ENCODE results near the gene XKR8. TPM values are rescaled to one million over a fixed set of nuclear protein-coding genes. Genes with fewer than 3 reads are reported as not detected.

Gene XKR8
- total RNA-seq, 2 experiments from 2014 or later, result 0.38 to 2.3 TPM

GRCh38 chr1:27974417-27974781, 14.6 kb downstream of the XKR8 start:
- DNase-seq (ENCODE audit: low spot score), result no peak
- H4K20me1 ChIP-seq (ENCODE audit: insufficient read depth, low read length), result no peaks in the 10 kb centered on the region
- H3K4me1 ChIP-seq (ENCODE audit: insufficient read depth, low read length, poor library complexity, severe bottlenecking), result no peaks in the 10 kb centered on the region
- H3K27ac ChIP-seq (ENCODE audit: low read depth, low read length, poor library complexity, severe bottlenecking), result no peak overlapping the region
- intact Hi-C loops (cut with micrococcal nuclease; ENCODE audit: unreplicated experiment), result no loop called here
- ChIA-PET POLR2A (interaction anchor here (0.6 to 1.4 kb wide), 4 partner anchors 10 to 63 kb away, joined by 3 to 6 read pairs (median 4); no protein-coding TSS in a partner anchor), CTCF (ENCODE audit: unreplicated experiment) (interaction anchor here (0.6 kb wide), 1 partner anchor 288 kb away, joined by 3 read pairs; no protein-coding TSS in a partner anchor)
- no peak overlapping the region for H2AFZ ChIP-seq (ENCODE audit: low read length)
- peaks cover 75% of the 10 kb centered on the region for H3K36me3 ChIP-seq (ENCODE audit: insufficient read depth, low read length)
- H3K79me2 ChIP-seq (ENCODE audit: insufficient read depth, low read depth, low read length), result no peaks in the 10 kb centered on the region
- H3K4me3 ChIP-seq (ENCODE audit: low read depth, low read length, poor library complexity, severe bottlenecking), result no peak overlapping the region
- H3K9me2 ChIP-seq (ENCODE audit: insufficient read depth, low read length), result no peaks in the 10 kb centered on the region
- no peak overlapping the region for H3K4me2 ChIP-seq (ENCODE audit: low read length)
- TF ChIP-seq EZH2phosphoT487 (IDR thresholded peaks at IDR 0.05; ENCODE audit: borderline replicate concordance, low read depth, low read length), result no peak
- TF ChIP-seq, protein P1, sequence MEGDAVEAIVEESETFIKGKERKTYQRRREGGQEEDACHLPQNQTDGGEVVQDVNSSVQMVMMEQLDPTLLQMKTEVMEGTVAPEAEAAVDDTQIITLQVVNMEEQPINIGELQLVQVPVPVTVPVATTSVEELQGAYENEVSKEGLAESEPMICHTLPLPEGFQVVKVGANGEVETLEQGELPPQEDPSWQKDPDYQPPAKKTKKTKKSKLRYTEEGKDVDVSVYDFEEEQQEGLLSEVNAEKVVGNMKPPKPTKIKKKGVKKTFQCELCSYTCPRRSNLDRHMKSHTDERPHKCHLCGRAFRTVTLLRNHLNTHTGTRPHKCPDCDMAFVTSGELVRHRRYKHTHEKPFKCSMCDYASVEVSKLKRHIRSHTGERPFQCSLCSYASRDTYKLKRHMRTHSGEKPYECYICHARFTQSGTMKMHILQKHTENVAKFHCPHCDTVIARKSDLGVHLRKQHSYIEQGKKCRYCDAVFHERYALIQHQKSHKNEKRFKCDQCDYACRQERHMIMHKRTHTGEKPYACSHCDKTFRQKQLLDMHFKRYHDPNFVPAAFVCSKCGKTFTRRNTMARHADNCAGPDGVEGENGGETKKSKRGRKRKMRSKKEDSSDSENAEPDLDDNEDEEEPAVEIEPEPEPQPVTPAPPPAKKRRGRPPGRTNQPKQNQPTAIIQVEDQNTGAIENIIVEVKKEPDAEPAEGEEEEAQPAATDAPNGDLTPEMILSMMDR (conservative IDR thresholded peaks at IDR 0.05; ENCODE audit: low read length), result no peak
- no peaks in the 10 kb centered on the region for H3K9me3 ChIP-seq (ENCODE audit: low read length)
- BruUV-seq (replicated peaks), result no TSS peak

DNA sequence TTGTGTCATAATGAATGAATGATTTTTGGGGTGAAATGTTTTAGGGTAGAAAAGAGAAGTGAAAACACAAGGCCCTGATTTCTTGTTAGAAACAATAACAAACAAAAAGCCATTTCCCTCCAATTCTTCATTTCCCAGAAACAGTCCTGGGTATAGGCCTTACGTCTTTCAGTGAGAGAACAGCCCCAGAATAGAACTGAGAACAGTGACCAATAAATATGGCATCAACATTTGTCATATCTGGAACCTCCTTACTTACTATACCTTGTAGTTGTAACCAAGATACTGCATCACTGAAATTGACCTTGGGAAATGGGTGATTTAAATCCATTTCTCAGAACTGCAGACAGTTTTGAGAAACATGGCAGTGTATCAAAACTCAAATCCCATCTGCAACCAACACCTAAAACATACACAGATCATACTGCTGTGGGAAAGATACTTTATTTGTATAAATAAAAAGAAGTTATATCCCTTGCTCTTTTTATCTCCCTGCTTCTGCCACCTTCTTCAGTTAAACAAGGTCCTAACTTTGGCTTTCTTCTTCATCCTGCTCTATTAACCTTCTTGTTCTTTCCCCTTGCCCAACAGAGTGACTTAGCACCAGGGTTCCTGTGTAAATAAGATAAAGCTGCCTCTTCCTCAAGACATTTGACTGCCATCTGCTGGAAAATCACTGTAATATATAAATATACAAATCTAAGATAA, 19.5 kb downstream of the XKR8 start:
- H3K4me2 ChIP-seq (ENCODE audit: low read length), result no peak overlapping the region
- no peaks in the 10 kb centered on the region for H3K9me3 ChIP-seq (ENCODE audit: low read length)
- no peaks in the 10 kb centered on the region for H4K20me1 ChIP-seq (ENCODE audit: insufficient read depth, low read length)
- DNase-seq (ENCODE audit: low spot score), result peak; percentile 70
- no peaks in the 10 kb centered on the region for H3K9me2 ChIP-seq (ENCODE audit: insufficient read depth, low read length)
- TF ChIP-seq EZH2phosphoT487 (IDR thresholded peaks at IDR 0.05; ENCODE audit: borderline replicate concordance, low read depth, low read length), result no peak
- TF ChIP-seq, protein P1 (conservative IDR thresholded peaks at IDR 0.05; ENCODE audit: low read length), result peak; percentile 82
- no TSS peak for BruUV-seq (replicated peaks)
- H2AFZ ChIP-seq (ENCODE audit: low read length), result no peak overlapping the region
- CTCF ChIA-PET (ENCODE audit: unreplicated experiment), result no interaction called here
- no peaks in the 10 kb centered on the region for H3K4me1 ChIP-seq (ENCODE audit: insufficient read depth, low read length, poor library complexity, severe bottlenecking)
- no peaks in the 10 kb centered on the region for H3K79me2 ChIP-seq (ENCODE audit: insufficient read depth, low read depth, low read length)
- peaks cover 43% of the 10 kb centered on the region for H3K36me3 ChIP-seq (ENCODE audit: insufficient read depth, low read length)
- POLR2A ChIA-PET, result no interaction called here
- no peak overlapping the region for H3K4me3 ChIP-seq (ENCODE audit: low read depth, low read length, poor library complexity, severe bottlenecking)
- intact Hi-C loops (cut with micrococcal nuclease; ENCODE audit: unreplicated experiment), result loop anchor here (1.0 kb wide), 1 partner anchor 121 kb away; no protein-coding TSS in a partner anchor
- no peak overlapping the region for H3K27ac ChIP-seq (ENCODE audit: low read depth, low read length, poor library complexity, severe bottlenecking)

GRCh38 chr1:27979859-27980201, 20.1 kb downstream of the XKR8 start:
- Histone ChIP-seq H4K20me1 (ENCODE audit: insufficient read depth, low read length) (no peaks in the 10 kb centered on the region), H3K9me2 (ENCODE audit: insufficient read depth, low read length) (no peaks in the 10 kb centered on the region), H3K9me3 (ENCODE audit: low read length) (no peaks in the 10 kb centered on the region), H3K4me1 (ENCODE audit: insufficient read depth, low read length, poor library complexity, severe bottlenecking) (no peaks in the 10 kb centered on the region), H3K27ac (ENCODE audit: low read depth, low read length, poor library complexity, severe bottlenecking) (no peak overlapping the region), H3K4me3 (ENCODE audit: low read depth, low read length, poor library complexity, severe bottlenecking) (no peak overlapping the region), H2AFZ (ENCODE audit: low read length) (no peak overlapping the region), H3K79me2 (ENCODE audit: insufficient read depth, low read depth, low read length) (no peaks in the 10 kb centered on the region), H3K36me3 (ENCODE audit: insufficient read depth, low read length) (peaks cover 42% of the 10 kb centered on the region), H3K4me2 (ENCODE audit: low read length) (no peak overlapping the region)
- intact Hi-C loops (cut with micrococcal nuclease; ENCODE audit: unreplicated experiment), result loop anchor here (1.0 kb wide), 1 partner anchor 122 kb away; no protein-coding TSS in a partner anchor
- no peak for DNase-seq (ENCODE audit: low spot score)
- no TSS peak for BruUV-seq (replicated peaks)
- TF ChIP-seq, protein P1 (conservative IDR thresholded peaks at IDR 0.05; ENCODE audit: low read length), result peak; percentile 60; the same call in 1 of the 2 replicates
- no peak for TF ChIP-seq EZH2phosphoT487 (IDR thresholded peaks at IDR 0.05; ENCODE audit: borderline replicate concordance, low read depth, low read length)
- ChIA-PET POLR2A (no interaction called here), CTCF (ENCODE audit: unreplicated experiment) (no interaction called here)
